OCI-LY1 (cell line): Measurements from ENCODE around the gene CNP.

Experiments
- CTCF ChIP-seq: fragments of 200-600 bp; sonication (generic), shearing (Covaris generic); IDR thresholded peaks from 2 replicates; pipeline ENCODE4 v1.5.1; 2017; ENCODE audit warnings: mild to moderate bottlenecking, antibody characterized with exemption, low read length, moderate library complexity, mixed read lengths
- EZH2 ChIP-seq: fragments of 200-600 bp; sonication (generic), shearing (Covaris generic); IDR thresholded peaks from 2 replicates; pipeline ENCODE4 v1.8.0; 2017; ENCODE audit warnings: borderline replicate concordance, mixed run types, mild to moderate bottlenecking, antibody characterized with exemption, low read length, moderate library complexity, mixed read lengths

DNA sequence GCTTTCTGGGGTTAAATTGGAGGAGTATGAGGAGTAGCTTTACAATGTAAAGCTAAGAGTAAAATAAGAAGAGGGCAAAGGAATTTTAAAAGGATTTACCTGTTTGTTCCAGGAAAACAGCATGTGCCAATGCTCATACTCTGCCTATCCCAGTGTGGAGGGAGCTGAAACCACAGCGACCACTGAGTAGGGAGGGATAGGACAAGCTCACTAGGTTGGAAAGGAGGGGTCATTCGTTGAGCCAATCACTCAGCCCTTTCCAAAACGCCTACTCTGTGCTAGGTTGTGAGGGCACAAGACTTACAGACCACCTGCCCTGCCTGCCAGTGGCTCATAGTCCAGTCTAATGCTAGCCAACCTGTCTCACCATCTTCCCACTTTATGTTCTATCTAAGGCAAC lies 51.7 kb downstream of the CNP start:
- TF ChIP-seq CTCF (no peak), EZH2 (no peak)
